H1 (cell line): ENCODE measurements around the gene SPECC1. TPM values are rescaled to one million over a fixed set of nuclear protein-coding genes. Genes with fewer than 3 reads are reported as not detected.

Source experiments
- CTCF ChIA-PET: fragments of 300-600 bp; sonication (Branson Sonifier 250); formaldehyde crosslinking; loops from one replicate; lab custom pipeline; 2021; ENCODE audit not compliant: partially characterized antibody; lab: Charles Lee
- POLR2A ChIA-PET: fragments of 300-600 bp; sonication (Branson Sonifier 250); formaldehyde crosslinking; loops from one replicate; lab custom pipeline; 2021; ENCODE audit warnings: inconsistent platforms; ENCODE audit not compliant: partially characterized antibody; lab: Charles Lee
- DNase-seq, 2 experiments: peaks; one replicate each; pipeline versions ENCODE4 v3.0.0 to v3.0.0-alpha.2; 2010 to 2022; ENCODE audit warnings: low spot score in 2 of 2, low read depth in 1 of 2, mixed read lengths in 1 of 2
- FAIRE-seq: peaks from 2 replicates; lab custom pipeline; 2011; peaks lifted over from hg19 to GRCh38; lab: Jason Lieb, UNC
- H2AFZ ChIP-seq: 2 replicates; pipeline ENCODE4 v1.8.1; 2012; ENCODE audit warnings: low read length, inconsistent platforms
- H2AK5ac ChIP-seq: 2 replicates; pipeline ENCODE4 v1.6.1; 2013; ENCODE audit warnings: low read depth, low read length
- H2BK120ac ChIP-seq: replicated peaks from 2 replicates; pipeline ENCODE3; 2013; ENCODE audit warnings: low read depth, low read length, inconsistent platforms
- H2BK12ac ChIP-seq: 2 replicates; pipeline ENCODE4 v1.6.1; 2013; ENCODE audit warnings: low read depth, low read length
- H2BK15ac ChIP-seq: 2 replicates; pipeline ENCODE4 v1.6.1; 2013; ENCODE audit warnings: low read length
- H2BK20ac ChIP-seq: 2 replicates; pipeline ENCODE4 v1.6.1; 2013; ENCODE audit warnings: low read length
- H2BK5ac ChIP-seq: 2 replicates; pipeline ENCODE4 v1.6.1; 2013; ENCODE audit warnings: low read depth, low read length
- H3K14ac ChIP-seq: 2 replicates; pipeline ENCODE4 v1.6.1; 2013; ENCODE audit warnings: inconsistent platforms; ENCODE audit not compliant: insufficient read length
- H3K18ac ChIP-seq: 2 replicates; pipeline ENCODE4 v1.6.1; 2013; ENCODE audit warnings: low read length; ENCODE audit errors: extremely low read depth
- H3K23ac ChIP-seq: 2 replicates; pipeline ENCODE4 v1.6.1; 2013; ENCODE audit warnings: inconsistent platforms; ENCODE audit not compliant: insufficient read length
- H3K23me2 ChIP-seq: 2 replicates; pipeline ENCODE4 v1.6.1; 2013; ENCODE audit warnings: low read depth, low read length
- H3K27ac ChIP-seq: 2 replicates; pipeline ENCODE4 v1.6.1; 2011; ENCODE audit warnings: low read depth, low read length, inconsistent platforms
- H3K27me3 ChIP-seq, 4 experiments: replicated peaks in 1 of 4; 1 replicate in 1 of 4; 2 replicates in 3 of 4; pipeline versions ENCODE4 v1.6.1 to v1.8.1; 2011 to 2013; ENCODE audit warnings: low read length in 3 of 4, mild to moderate bottlenecking in 3 of 4, inconsistent platforms in 2 of 4, mixed read lengths in 2 of 4, moderate library complexity in 1 of 4; ENCODE audit not compliant: control insufficient read depth in 3 of 4, insufficient read depth in 3 of 4; ENCODE audit errors: extremely low read depth in 1 of 4
- H3K36me3 ChIP-seq, 4 experiments: 2 replicates each; pipeline versions ENCODE4 v1.6.1 to v1.8.1; 2011 to 2013; ENCODE audit warnings: mild to moderate bottlenecking in 4 of 4, low read length in 3 of 4, moderate library complexity in 2 of 4, control low read depth in 1 of 4, inconsistent platforms in 1 of 4; ENCODE audit not compliant: insufficient read depth in 4 of 4, control insufficient read depth in 2 of 4
- H3K4ac ChIP-seq: replicated peaks from 2 replicates; pipeline ENCODE3; 2013; ENCODE audit warnings: low read length, low read depth, mixed read lengths, inconsistent platforms; ENCODE audit not compliant: insufficient read length
- H3K4me1 ChIP-seq, 4 experiments: replicated peaks in 1 of 4; 1 replicate in 1 of 4; 2 replicates in 3 of 4; pipeline versions ENCODE4 v1.6.1 to v1.8.1; 2011 to 2013; ENCODE audit warnings: low read length in 3 of 4, inconsistent platforms in 2 of 4, mixed read lengths in 1 of 4; ENCODE audit not compliant: insufficient read depth in 4 of 4, control insufficient read depth in 3 of 4
- H3K4me2 ChIP-seq, 2 experiments: 2 replicates each; pipeline versions ENCODE4 v1.6.1 to v1.8.1; 2011 to 2013; ENCODE audit warnings: low read depth in 2 of 2, low read length in 2 of 2, control low read depth in 1 of 2, inconsistent platforms in 1 of 2, mild to moderate bottlenecking in 1 of 2; ENCODE audit not compliant: insufficient read depth in 1 of 2
- H3K4me3 ChIP-seq, 4 experiments: fragments of 200-600, 300-600 bp in 1 of 4; sonication (generic), shearing (Covaris generic), sonication (Bioruptor Twin) in 1 of 4; 2 replicates each; pipeline versions ENCODE4 v1.5.1 to v1.8.1; 2011 to 2016; ENCODE audit warnings: low read length in 4 of 4, low read depth in 3 of 4, control low read depth in 2 of 4, inconsistent platforms in 2 of 4, mild to moderate bottlenecking in 2 of 4, mixed read lengths in 1 of 4, moderate library complexity in 1 of 4; ENCODE audit not compliant: insufficient read depth in 2 of 4; ENCODE audit errors: extremely low read depth in 1 of 4
- H3K56ac ChIP-seq: replicated peaks from 2 replicates; pipeline ENCODE3; 2013; ENCODE audit warnings: low read depth, mild to moderate bottlenecking, mixed read lengths, low read length, inconsistent platforms; ENCODE audit not compliant: insufficient read length
- H3K79me1 ChIP-seq: 2 replicates; pipeline ENCODE4 v1.6.1; 2013; ENCODE audit warnings: low read depth, low read length, control low read depth
- H3K79me2 ChIP-seq, 2 experiments: 2 replicates each; pipeline versions ENCODE4 v1.6.1 to v1.8.1; 2012 to 2013; ENCODE audit warnings: low read length in 2 of 2, mild to moderate bottlenecking in 2 of 2, inconsistent platforms in 1 of 2; ENCODE audit not compliant: insufficient read depth in 2 of 2, control insufficient read depth in 1 of 2
- H3K9ac ChIP-seq, 4 experiments: replicated peaks in 1 of 4; 1 replicate in 1 of 4; 2 replicates in 3 of 4; pipeline versions ENCODE4 v1.6.1 to v1.8.1; 2011 to 2013; ENCODE audit warnings: low read depth in 3 of 4, low read length in 3 of 4, control low read depth in 2 of 4, mild to moderate bottlenecking in 2 of 4, moderate library complexity in 2 of 4, inconsistent platforms in 1 of 4; ENCODE audit errors: extremely low read depth in 1 of 4
- H3K9me3 ChIP-seq, 2 experiments: 2 replicates each; pipeline versions ENCODE4 v1.6.1 to v1.8.1; 2012 to 2013; ENCODE audit warnings: mild to moderate bottlenecking in 2 of 2, moderate library complexity in 2 of 2, control low read depth in 1 of 2, inconsistent platforms in 1 of 2, low read depth in 1 of 2, low read length in 1 of 2, mixed read lengths in 1 of 2; ENCODE audit not compliant: insufficient read depth in 2 of 2
- H4K20me1 ChIP-seq, 2 experiments: replicated peaks in 1 of 2; 2 replicates each; pipeline versions ENCODE3 to v1.8.1; 2011 to 2013; ENCODE audit warnings: inconsistent platforms in 2 of 2, low read length in 2 of 2, mild to moderate bottlenecking in 1 of 2; ENCODE audit not compliant: insufficient read depth in 2 of 2, control insufficient read depth in 1 of 2
- H4K5ac ChIP-seq: 2 replicates; pipeline ENCODE4 v1.6.1; 2013; ENCODE audit warnings: low read length, low read depth, mixed read lengths, inconsistent platforms; ENCODE audit not compliant: insufficient read length
- H4K8ac ChIP-seq: 2 replicates; pipeline ENCODE4 v1.8.0; 2013; ENCODE audit warnings: mild to moderate bottlenecking, moderate library complexity, low read length, inconsistent platforms; ENCODE audit not compliant: insufficient read depth; ENCODE audit errors: extremely low read depth
- H4K91ac ChIP-seq: replicated peaks from 2 replicates; pipeline ENCODE3; 2013; ENCODE audit warnings: low read length, mixed read lengths, inconsistent platforms; ENCODE audit not compliant: insufficient read length
- ASH2L ChIP-seq: fragments of 200-600, 300-600 bp; sonication (generic); IDR thresholded peaks from one replicate; pipeline ENCODE4 v1.7.1; 2017; ENCODE audit warnings: low read length
- BRCA1 ChIP-seq: IDR thresholded peaks from 2 replicates; pipeline ENCODE4 v1.6.1; 2012; ENCODE audit warnings: low read depth, low read length, improper control_type of control experiment
- CBX8 ChIP-seq: fragments of 300-800, 300-1000 bp; sonication (generic); IDR thresholded peaks from 2 replicates; pipeline ENCODE4 v1.7.1; 2016; ENCODE audit warnings: low read depth, low read length, borderline replicate concordance
- CEBPB ChIP-seq: IDR thresholded peaks from 2 replicates; pipeline ENCODE4 v1.6.1; 2012; ENCODE audit warnings: low read depth, low read length
- EGR1 ChIP-seq: IDR thresholded peaks from 2 replicates; pipeline ENCODE4 v1.6.1; 2011; ENCODE audit warnings: low read depth, low read length, borderline replicate concordance
- FOSL1 ChIP-seq: IDR thresholded peaks from 2 replicates; pipeline ENCODE4 v1.6.1; 2011; ENCODE audit warnings: mild to moderate bottlenecking, low read depth, low read length, moderate library complexity; ENCODE audit not compliant: insufficient read depth
- HDAC6 ChIP-seq: IDR thresholded peaks from one replicate; pipeline ENCODE4 v1.7.1; 2012; ENCODE audit warnings: low read depth, mild to moderate bottlenecking, inconsistent platforms, low read length, moderate library complexity
- JUN ChIP-seq: IDR thresholded peaks from 2 replicates; pipeline ENCODE4 v1.6.1; 2011; ENCODE audit warnings: low read depth, mild to moderate bottlenecking, improper control_type of control experiment, low read length
- KDM4A ChIP-seq: IDR thresholded peaks from one replicate; pipeline ENCODE4 v1.7.1; 2012; ENCODE audit warnings: low read depth, mild to moderate bottlenecking, moderate library complexity, low read length, inconsistent platforms; ENCODE audit not compliant: severe bottlenecking
- KDM5A ChIP-seq: fragments of 200-600 bp; IDR thresholded peaks from 2 replicates; pipeline ENCODE4 v1.7.1; 2012; ENCODE audit warnings: mild to moderate bottlenecking, low read length, inconsistent platforms, mixed read lengths
- POLR2A ChIP-seq, 2 experiments: IDR thresholded peaks; 1 replicate in 1 of 2; 2 replicates in 1 of 2; pipeline ENCODE4 v1.6.1; 2011; ENCODE audit warnings: low read depth in 2 of 2, low read length in 2 of 2, mild to moderate bottlenecking in 2 of 2; ENCODE audit errors: control extremely low read depth in 1 of 2
- RBBP5 ChIP-seq: IDR thresholded peaks from 2 replicates; pipeline ENCODE4 v1.7.1; 2012; ENCODE audit warnings: low read depth, mild to moderate bottlenecking, inconsistent platforms, low read length, moderate library complexity, borderline replicate concordance
- RXRA ChIP-seq: IDR thresholded peaks from 2 replicates; pipeline ENCODE4 v1.6.1; 2011; ENCODE audit warnings: low read depth, mild to moderate bottlenecking, low read length, moderate library complexity; ENCODE audit not compliant: insufficient read depth
- SIX5 ChIP-seq: IDR thresholded peaks from 2 replicates; pipeline ENCODE4 v1.6.1; 2011; ENCODE audit warnings: mild to moderate bottlenecking, low read depth, low read length
- SP2 ChIP-seq: IDR thresholded peaks from 2 replicates; pipeline ENCODE4 v1.6.1; 2012; ENCODE audit warnings: mild to moderate bottlenecking, low read length, inconsistent platforms
- SP4 ChIP-seq: IDR thresholded peaks from 2 replicates; pipeline ENCODE4 v1.6.1; 2012; ENCODE audit warnings: low read length, inconsistent platforms
- WGBS, 2 experiments: shearing (Covaris generic) in 1 of 2; methylation state at CpG; one replicate each; pipeline versions ENCODE4 v1.1.6 to v1.1.7; 2013 to 2015; ENCODE audit warnings: low lambda C conversion rate in 2 of 2, mixed read lengths in 2 of 2, inconsistent platforms in 1 of 2, low coverage in 1 of 2, missing lambda C conversion rate in 1 of 2; ENCODE audit not compliant: insufficient replicate concordance in 2 of 2, insufficient coverage in 1 of 2, insufficient read length in 1 of 2; ENCODE audit errors: extremely low coverage in 1 of 2, missing lambda C conversion rate in 1 of 2; 5-methylcytosine and 5-hydroxymethylcytosine counted together
- polyA plus RNA-seq, 7 experiments: library from polyadenylated mRNA; depleted of rRNA in 3 of 7; stranded (reverse) in 5 of 7; unstranded in 2 of 7; fragments of >200 nt in 5 of 7; fragments of 200-250 nt in 2 of 7; gene quantifications; 1 replicate in 5 of 7; 2 replicates in 1 of 7; 4 replicates in 1 of 7; pipeline versions ENCODE4 v1.2.1 to v1.2.3, GENCODE V29; 2011 to 2013; ENCODE audit warnings: missing spikeins in 2 of 7, mixed read lengths in 2 of 7
- total RNA-seq: library from RNA; stranded (reverse); fragmentation: NEBNext Ultra II Directional; extraction: Animal tissue kit (Norgen Biotek cat#: 25700); gene quantifications from 2 replicates; pipeline ENCODE4 v1.2.1, GENCODE V29; 2021

Gene SPECC1
- total and polyA plus RNA-seq, 2 of the 8 experiments (the other 6 are each of a cell fraction or from before 2014, with no cell fraction given), result 35.8 to 87.9 TPM

- Histone ChIP-seq H3K4me1 (no peaks in the 10 kb centered on the region), H2BK120ac (no peak overlapping the region), H4K5ac (no peak overlapping the region), H3K18ac (no peak overlapping the region), H3K4ac (no peak overlapping the region), H3K4me3 (no peak overlapping the region), H3K23me2 (no peaks in the 10 kb centered on the region), H2BK12ac (no peak overlapping the region), H2BK15ac (no peak overlapping the region), H2AK5ac (no peak overlapping the region), H3K23ac (no peak overlapping the region), H3K27ac (no peak overlapping the region), H3K79me2 (no peaks in the 10 kb centered on the region; a peak in 1 of 4 replicates), H3K36me3 (peaks cover 0 to 9% (median 4%) of the 10 kb centered on the region in 4 experiments; a peak in 4 of 8 replicates), H3K56ac (no peak overlapping the region), H2BK20ac (no peak overlapping the region), H3K9me3 (no peaks in the 10 kb centered on the region), H2BK5ac (no peak overlapping the region), H2AFZ (no peak overlapping the region), H3K79me1 (no peaks in the 10 kb centered on the region), H3K4me2 (no peak overlapping the region), H3K9ac (no peak overlapping the region), H4K8ac (no peak overlapping the region), H3K14ac (no peak overlapping the region), H4K20me1 (peaks cover 0 to 1% of the 10 kb centered on the region in 2 experiments), H3K27me3 (no peaks in the 10 kb centered on the region), H4K91ac (no peak overlapping the region)
- ChIA-PET CTCF (no interaction called here), POLR2A (interaction anchor here (1.1 kb wide), 1 partner anchor 21 kb away, joined by 7 read pairs; no protein-coding TSS in a partner anchor)
- DNase-seq, result no peak
- no peak for FAIRE-seq
- WGBS, 2 experiments, result 86% methylated on average over 2 of the region's 2 CpGs; no CpG with 5 or more reads in 1 of the 2 experiments
- no peak for TF ChIP-seq SIX5
- TF ChIP-seq ASH2L, result no peak
- TF ChIP-seq SP2, result no peak
- TF ChIP-seq KDM5A, result no peak
- TF ChIP-seq RXRA, result no peak
- no peak for TF ChIP-seq EGR1
- TF ChIP-seq SP4, result no peak
- TF ChIP-seq BRCA1, result no peak
- TF ChIP-seq FOSL1, result no peak
- TF ChIP-seq CEBPB, result no peak
- no peak for TF ChIP-seq JUN
- TF ChIP-seq KDM4A, result no peak
- no peak for TF ChIP-seq RBBP5
- no peak for TF ChIP-seq HDAC6
- no peak for TF ChIP-seq CBX8
- no peak for TF ChIP-seq POLR2A (IDR thresholded peaks at IDR 0.05; ENCODE audit: control extremely low read depth in 1 of 2, low read depth in 2 of 2, low read length in 2 of 2)
These were observed 284.3 kb downstream of the SPECC1 start for GRCh38 chr17:20293501-20293900.
